AG20443 (cell line): ENCODE results near the gene ELP4.
A peak's percentile ranks its signal among the peaks of the same experiment; 100 is the strongest.
"Not testable (repeated sequence)": the region's sequence is repeated elsewhere in the genome, so short reads cannot be mapped to it uniquely, and the experiment has no call there.

Experiments used
- DNase-seq: peaks from one replicate; pipeline ENCODE4 v3.0.0; 2012; ENCODE audit warnings: low spot score, mixed read lengths

The ELP4 gene

GRCh38 chr11:31509429-31510345 is at the start of gene ELP4, which contains the start of gene IMMP1L:
Gene ELP4, plus strand, starts transcription at chr11:31509767. Its CDS starts 18 bp downstream, at chr11:31509785.
Gene IMMP1L, minus strand, starts transcription at chr11:31509622. Its CDS starts 46,346 bp downstream, at chr11:31463276.
- DNase-seq, result peak; percentile 99

- DNase-seq, result no peak
Observed at GRCh38 chr11:31464436-31464835, 45.1 kb upstream of the ELP4 start.

- DNase-seq, result no peak
Observed at GRCh38 chr11:31474083-31474482, 35.5 kb upstream of the ELP4 start.

- no peak for DNase-seq
Observed at GRCh38 chr11:31477528-31478222, 31.9 kb upstream of the ELP4 start.

GRCh38 chr11:31478223-31478590 is 31.4 kb upstream of the ELP4 start:
- no peak for DNase-seq

GRCh38 chr11:31479066-31479465 is 30.5 kb upstream of the ELP4 start:
- no peak for DNase-seq

GRCh38 chr11:31480930-31481329 is 28.6 kb upstream of the ELP4 start:
- DNase-seq, result no peak

GRCh38 chr11:31484497-31484896 is 25.1 kb upstream of the ELP4 start:
- no peak for DNase-seq

- peak; percentile 29 for DNase-seq
Observed at GRCh38 chr11:31487848-31488247, 21.7 kb upstream of the ELP4 start.

- DNase-seq, result no peak
Observed at GRCh38 chr11:31492320-31492913, 17.1 kb upstream of the ELP4 start.

- no peak for DNase-seq
Observed at GRCh38 chr11:31493235-31493634, 16.3 kb upstream of the ELP4 start.

GRCh38 chr11:31493762-31494161 is 15.8 kb upstream of the ELP4 start:
- DNase-seq, result not testable (repeated sequence)

GRCh38 chr11:31499576-31500178 is 9.9 kb upstream of the ELP4 start:
- no peak for DNase-seq

- DNase-seq, result peak; percentile 5
Observed at GRCh38 chr11:31500560-31500959, 9.0 kb upstream of the ELP4 start.

GRCh38 chr11:31509051-31509428 is 527 bp upstream of the ELP4 start:
- DNase-seq, result no peak

GRCh38 chr11:31512117-31512516 is 2.5 kb downstream of the ELP4 start:
- DNase-seq, result no peak

GRCh38 chr11:31521497-31522150 is 12.1 kb downstream of the ELP4 start:
- DNase-seq, result no peak

GRCh38 chr11:31529189-31529588 is 19.6 kb downstream of the ELP4 start:
- no peak for DNase-seq

GRCh38 chr11:31529701-31530100 is 20.1 kb downstream of the ELP4 start:
- DNase-seq, result no peak

- DNase-seq, result no peak
Observed at GRCh38 chr11:31531293-31531692, 21.7 kb downstream of the ELP4 start.

- no peak for DNase-seq
Observed at GRCh38 chr11:31535479-31535878, 25.9 kb downstream of the ELP4 start.

GRCh38 chr11:31542862-31543261 is 33.3 kb downstream of the ELP4 start:
- no peak for DNase-seq
